KMS-11 (cell line): ENCODE measurements around the gene CAMTA1.

ENCODE experiments used
- H2AFZ ChIP-seq: fragments of 200-600 bp; sonication (generic); 2 replicates; pipeline ENCODE4 v1.6.1; 2016; ENCODE audit warnings: antibody characterized with exemption, mixed run types, low read depth
- H3K27ac ChIP-seq: fragments of 200-600 bp; sonication (generic); 2 replicates; pipeline ENCODE4 v1.6.1; 2016; ENCODE audit warnings: mild to moderate bottlenecking, mixed run types
- H3K27me3 ChIP-seq: fragments of 200-600 bp; sonication (generic); 2 replicates; pipeline ENCODE4 v1.6.1; 2017; ENCODE audit warnings: mild to moderate bottlenecking, low read depth, mixed run types, moderate library complexity; ENCODE audit not compliant: insufficient read depth
- H3K36me3 ChIP-seq: fragments of 200-600 bp; sonication (generic); 2 replicates; pipeline ENCODE4 v1.6.1; 2017; ENCODE audit warnings: mild to moderate bottlenecking, mixed run types; ENCODE audit not compliant: insufficient read depth
- H3K4me1 ChIP-seq: fragments of 200-600 bp; sonication (generic); 2 replicates; pipeline ENCODE4 v1.6.1; 2016; ENCODE audit warnings: mild to moderate bottlenecking, low read depth, mixed run types; ENCODE audit not compliant: poor library complexity, severe bottlenecking
- H3K4me2 ChIP-seq: fragments of 200-600 bp; sonication (generic); 2 replicates; pipeline ENCODE4 v1.7.0; 2016; ENCODE audit warnings: mild to moderate bottlenecking, mixed run types
- H3K4me3 ChIP-seq: fragments of 200-600 bp; sonication (generic); IDR thresholded peaks from 2 replicates; pipeline ENCODE4 v1.6.1; 2017; ENCODE audit warnings: low read depth, low read length, mixed read lengths; ENCODE audit not compliant: insufficient read depth
- H3K79me2 ChIP-seq: fragments of 200-600 bp; sonication (generic); 2 replicates; pipeline ENCODE4 v1.6.1; 2016; ENCODE audit warnings: low read depth, mixed run types; ENCODE audit not compliant: insufficient read depth
- H3K9ac ChIP-seq: fragments of 200-600 bp; sonication (generic); 2 replicates; pipeline ENCODE4 v1.6.1; 2016; ENCODE audit warnings: mild to moderate bottlenecking, mixed run types
- H4K20me1 ChIP-seq: fragments of 200-600 bp; sonication (generic); 2 replicates; pipeline ENCODE4 v1.6.1; 2016; ENCODE audit warnings: mild to moderate bottlenecking, mixed run types; ENCODE audit not compliant: insufficient read depth
- TF ChIP-seq, protein P1 (sequence below): fragments of 200-600 bp; sonication (generic); conservative IDR thresholded peaks from 2 replicates; pipeline ENCODE4 v1.6.1; 2017; ENCODE audit warnings: low read depth, mild to moderate bottlenecking, antibody characterized with exemption, low read length, moderate library complexity, mixed read lengths

The CAMTA1 gene

DNA sequence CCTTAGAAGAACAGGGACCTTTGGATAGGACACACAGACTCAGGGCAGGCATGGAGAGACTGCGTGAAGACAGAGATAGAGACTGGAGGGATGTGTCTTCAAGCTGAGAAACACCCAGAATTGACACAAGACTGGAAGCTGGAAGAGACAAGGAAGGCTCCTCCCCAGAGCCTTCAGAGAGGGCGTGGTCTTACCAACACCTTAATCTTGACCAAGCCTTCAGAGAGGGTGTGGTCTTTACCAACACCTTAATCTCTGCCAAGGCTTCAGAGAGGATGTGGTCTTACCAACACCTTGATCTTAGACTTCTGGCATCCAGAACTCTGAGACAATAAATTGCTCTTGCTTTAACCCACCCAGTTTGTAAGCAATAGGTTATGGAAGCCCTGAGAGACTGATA is 504.4 kb downstream of the CAMTA1 start:
- H3K4me3 ChIP-seq: no peak overlapping the region
- TF ChIP-seq, protein P1, sequence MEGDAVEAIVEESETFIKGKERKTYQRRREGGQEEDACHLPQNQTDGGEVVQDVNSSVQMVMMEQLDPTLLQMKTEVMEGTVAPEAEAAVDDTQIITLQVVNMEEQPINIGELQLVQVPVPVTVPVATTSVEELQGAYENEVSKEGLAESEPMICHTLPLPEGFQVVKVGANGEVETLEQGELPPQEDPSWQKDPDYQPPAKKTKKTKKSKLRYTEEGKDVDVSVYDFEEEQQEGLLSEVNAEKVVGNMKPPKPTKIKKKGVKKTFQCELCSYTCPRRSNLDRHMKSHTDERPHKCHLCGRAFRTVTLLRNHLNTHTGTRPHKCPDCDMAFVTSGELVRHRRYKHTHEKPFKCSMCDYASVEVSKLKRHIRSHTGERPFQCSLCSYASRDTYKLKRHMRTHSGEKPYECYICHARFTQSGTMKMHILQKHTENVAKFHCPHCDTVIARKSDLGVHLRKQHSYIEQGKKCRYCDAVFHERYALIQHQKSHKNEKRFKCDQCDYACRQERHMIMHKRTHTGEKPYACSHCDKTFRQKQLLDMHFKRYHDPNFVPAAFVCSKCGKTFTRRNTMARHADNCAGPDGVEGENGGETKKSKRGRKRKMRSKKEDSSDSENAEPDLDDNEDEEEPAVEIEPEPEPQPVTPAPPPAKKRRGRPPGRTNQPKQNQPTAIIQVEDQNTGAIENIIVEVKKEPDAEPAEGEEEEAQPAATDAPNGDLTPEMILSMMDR: no peak
- no peak overlapping the region for H3K27ac ChIP-seq

DNA sequence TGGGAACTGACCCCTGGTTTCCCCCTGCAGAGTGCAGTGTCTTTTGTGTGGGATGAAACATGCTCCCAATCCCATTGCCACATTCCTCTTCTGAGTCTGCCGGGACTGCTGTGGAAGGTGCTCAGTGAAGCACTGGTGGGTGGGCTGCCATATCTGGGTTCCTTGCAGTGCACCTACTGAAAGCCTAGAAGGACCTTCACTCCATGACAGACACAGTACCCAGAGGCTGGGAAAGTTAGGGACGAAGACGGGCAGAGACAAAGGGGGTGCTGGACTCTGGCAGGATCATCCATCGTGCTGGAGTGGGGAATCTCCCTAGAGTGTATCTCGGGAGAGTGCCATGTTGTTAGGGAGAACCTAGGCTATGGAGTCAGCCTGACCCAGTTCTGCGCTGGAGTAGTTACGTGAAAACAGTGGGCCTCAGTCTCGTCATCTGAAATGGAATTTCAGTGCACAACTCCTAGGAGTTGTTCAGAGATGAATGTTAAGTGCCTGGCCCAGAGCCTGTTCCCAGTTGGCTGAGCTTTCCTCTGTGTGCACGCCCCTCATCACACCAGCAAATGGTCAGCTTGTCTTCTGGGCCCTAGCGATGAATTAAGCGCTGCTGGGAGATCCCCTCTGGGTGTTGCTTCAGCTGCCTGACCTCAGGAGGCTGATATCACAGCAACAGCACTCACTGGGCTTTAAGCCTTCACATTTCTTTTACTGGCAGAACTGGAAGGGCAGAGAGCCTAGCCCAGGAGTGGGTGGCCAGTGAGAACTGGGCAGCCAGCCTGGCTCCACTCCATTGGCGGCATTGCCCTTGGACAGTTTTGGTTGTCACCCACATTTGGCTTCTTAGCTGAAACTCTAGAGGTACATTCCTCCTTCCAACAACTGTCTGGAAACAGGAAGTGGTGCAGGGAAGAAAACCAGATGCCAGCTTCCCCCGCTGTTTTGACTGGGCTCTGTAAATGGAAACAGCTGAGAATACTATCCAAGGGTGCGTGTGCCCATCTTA is 506.0 kb downstream of the CAMTA1 start:
- H3K27me3 ChIP-seq: peaks cover 24% of the 10 kb centered on the region; the same call in 1 of the 2 replicates

More for the DNA sequence above, 504.4 kb downstream of the CAMTA1 start:
- no peaks in the 10 kb centered on the region for H3K4me1 ChIP-seq
- no peaks in the 10 kb centered on the region for H4K20me1 ChIP-seq
- no peaks in the 10 kb centered on the region for H3K79me2 ChIP-seq
- no peak overlapping the region for H3K4me2 ChIP-seq
- no peak overlapping the region for H2AFZ ChIP-seq
- peaks cover 24% of the 10 kb centered on the region; the same call in 1 of the 2 replicates for H3K27me3 ChIP-seq
- no peak overlapping the region for H3K9ac ChIP-seq
- no peaks in the 10 kb centered on the region for H3K36me3 ChIP-seq

DNA sequence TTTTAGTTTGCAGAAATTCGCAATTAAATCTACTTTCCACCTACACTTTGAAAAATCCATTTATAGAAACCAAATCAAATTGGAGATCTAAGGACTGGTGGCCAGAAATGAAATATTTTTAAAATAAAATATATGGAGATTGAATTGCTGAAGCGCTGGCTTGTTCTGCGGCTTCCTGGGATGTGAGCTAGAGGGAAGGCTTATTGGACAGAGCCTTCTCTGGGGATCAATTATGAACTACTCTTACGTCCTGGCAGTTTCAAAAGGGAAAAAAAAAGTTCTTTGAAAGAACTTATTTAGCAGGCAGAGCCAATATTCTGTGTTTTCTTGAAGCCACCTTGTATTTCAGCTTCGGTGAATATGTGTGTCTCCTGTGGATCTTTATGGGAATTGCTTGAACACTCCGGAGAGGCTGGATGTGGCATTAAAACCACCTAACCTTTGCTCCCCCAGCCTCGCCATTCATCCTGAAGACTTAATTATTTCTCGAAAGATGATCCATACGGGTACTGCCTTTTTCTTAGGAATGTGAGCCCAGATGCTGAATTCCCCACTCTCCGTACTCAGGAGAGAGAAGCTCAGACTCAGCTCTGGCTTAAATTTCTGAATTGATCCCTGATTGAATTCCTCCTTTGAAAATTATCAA is 506.9 kb downstream of the CAMTA1 start:
- Histone ChIP-seq H3K9ac (no peak overlapping the region), H3K27ac (no peak overlapping the region), H2AFZ (no peak overlapping the region), H3K79me2 (no peaks in the 10 kb centered on the region), H3K36me3 (no peaks in the 10 kb centered on the region), H3K4me2 (no peak overlapping the region), H3K27me3 (peaks cover 24% of the 10 kb centered on the region; the same call in 1 of the 2 replicates), H3K4me3 (no peak overlapping the region), H4K20me1 (no peaks in the 10 kb centered on the region), H3K4me1 (no peaks in the 10 kb centered on the region)
- TF ChIP-seq, protein P1: no peak

More for the DNA sequence above, 506.0 kb downstream of the CAMTA1 start:
- Histone ChIP-seq H3K4me1 (no peaks in the 10 kb centered on the region), H3K79me2 (no peaks in the 10 kb centered on the region), H3K36me3 (no peaks in the 10 kb centered on the region), H2AFZ (no peak overlapping the region), H3K4me2 (no peak overlapping the region), H3K4me3 (no peak overlapping the region), H3K9ac (no peak overlapping the region), H4K20me1 (no peaks in the 10 kb centered on the region), H3K27ac (no peak overlapping the region)
- TF ChIP-seq, protein P1: no peak

DNA sequence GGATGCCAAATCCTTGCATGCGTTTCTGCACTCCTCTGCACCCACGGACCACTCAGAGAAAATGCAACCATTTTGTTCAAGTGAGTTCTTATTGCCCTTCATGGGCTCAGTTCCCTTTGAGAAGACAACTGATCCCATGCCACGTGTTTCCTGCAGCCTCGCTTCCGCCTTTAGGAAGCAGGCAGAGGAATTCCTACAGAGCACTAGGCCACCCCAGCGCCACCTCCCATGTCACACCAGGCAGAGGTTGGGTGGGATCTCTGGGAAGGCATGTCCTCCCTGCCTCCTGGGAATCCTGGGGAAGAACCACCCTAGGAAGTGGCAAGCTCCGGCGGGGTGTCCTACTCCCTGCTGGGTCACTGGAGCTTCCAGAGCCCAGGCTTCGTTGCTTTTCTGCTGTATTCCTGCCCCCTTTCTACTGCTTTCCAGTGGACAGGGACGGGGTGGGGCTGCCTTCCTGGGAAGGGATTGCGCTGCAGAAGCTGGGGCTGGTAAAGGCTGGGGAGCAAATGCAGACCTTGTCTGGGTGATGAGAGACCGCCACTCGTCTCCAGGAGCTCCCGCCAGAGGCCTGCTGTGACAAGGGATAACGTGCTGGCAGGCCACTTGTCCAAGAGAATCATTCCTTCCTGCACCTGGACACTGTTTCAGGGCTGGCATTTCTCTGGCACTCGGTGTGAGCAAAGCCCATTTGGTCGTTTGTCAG is 507.6 kb downstream of the CAMTA1 start:
- no peaks in the 10 kb centered on the region for H4K20me1 ChIP-seq
- H3K27ac ChIP-seq: no peak overlapping the region
- no peaks in the 10 kb centered on the region for H3K4me1 ChIP-seq
- H3K9ac ChIP-seq: no peak overlapping the region
- H3K79me2 ChIP-seq: no peaks in the 10 kb centered on the region
- TF ChIP-seq, protein P1: no peak
- no peak overlapping the region for H3K4me2 ChIP-seq
- H3K36me3 ChIP-seq: no peaks in the 10 kb centered on the region
- H2AFZ ChIP-seq: no peak overlapping the region
- no peak overlapping the region for H3K4me3 ChIP-seq
- peaks cover 24% of the 10 kb centered on the region; the same call in 1 of the 2 replicates for H3K27me3 ChIP-seq
